WTC11 (cell line): Measurements from ENCODE around the gene POU5F1. TPM values are rescaled to one million over a fixed set of nuclear protein-coding genes. Genes with fewer than 3 reads are reported as not detected.

Source experiments
- ATAC-seq: fragments of 200-7000 bp; cut with Tn5 transposase; 2 replicates; pipeline ENCODE4 v1.10.0; 2021; ENCODE audit warnings: mild to moderate bottlenecking, moderate library complexity
- CTCF ChIA-PET: fragments of 300-600 bp; sonication (Branson Sonifier 250); formaldehyde crosslinking; loops from one replicate; lab custom pipeline; 2021; ENCODE audit warnings: antibody characterized with exemption; lab: Charles Lee
- POLR2A ChIA-PET: fragments of 350-600 bp; sonication (Branson Sonifier 250); formaldehyde crosslinking; loops from one replicate; lab custom pipeline; 2021; ENCODE audit warnings: antibody characterized with exemption; lab: Charles Lee
- DNase-seq: peaks from one replicate; pipeline ENCODE4 v3.0.0; 2021; ENCODE audit warnings: low spot score
- H3K27ac Mint-ChIP-seq: 2 replicates; pipeline ENCODE4 v1.8.0; 2021; ENCODE audit warnings: mixed read lengths
- H3K27me3 Mint-ChIP-seq: 2 replicates; pipeline ENCODE4 v1.8.0; 2021; ENCODE audit warnings: low read depth, mild to moderate bottlenecking, moderate library complexity, mixed read lengths
- H3K36me3 Mint-ChIP-seq: 2 replicates; pipeline ENCODE4 v1.8.0; 2021; ENCODE audit warnings: mixed read lengths
- H3K4me1 Mint-ChIP-seq: 2 replicates; pipeline ENCODE4 v1.8.0; 2022; ENCODE audit warnings: mixed read lengths
- H3K4me3 Mint-ChIP-seq: 2 replicates; pipeline ENCODE4 v1.8.0; 2021; ENCODE audit warnings: mild to moderate bottlenecking, moderate library complexity, mixed read lengths
- H3K9me3 Mint-ChIP-seq: 2 replicates; pipeline ENCODE4 v1.8.0; 2021; ENCODE audit warnings: mixed read lengths
- E2F1 ChIP-seq: sonication (generic); formaldehyde crosslinking; IDR thresholded peaks from 2 replicates; pipeline ENCODE4 v1.8.0; 2022; ENCODE audit warnings: mild to moderate bottlenecking, missing genetic modification reagents
- ETV6 ChIP-seq: sonication (generic); formaldehyde crosslinking; IDR thresholded peaks from 2 replicates; pipeline ENCODE4 v1.8.1; 2022; ENCODE audit warnings: mild to moderate bottlenecking, missing genetic modification reagents
- FOXK1 ChIP-seq: sonication (generic); formaldehyde crosslinking; IDR thresholded peaks from 2 replicates; pipeline ENCODE4 v1.8.0; 2022; ENCODE audit warnings: mild to moderate bottlenecking, moderate library complexity, missing genetic modification reagents
- HMGXB4 ChIP-seq: sonication (generic); formaldehyde crosslinking; IDR thresholded peaks from 2 replicates; pipeline ENCODE4 v1.8.1; 2023; ENCODE audit warnings: mild to moderate bottlenecking, moderate library complexity, missing genetic modification reagents
- RELA ChIP-seq: sonication (generic); formaldehyde crosslinking; IDR thresholded peaks from 2 replicates; pipeline ENCODE4 v1.8.1; 2022; ENCODE audit warnings: missing genetic modification reagents, mild to moderate bottlenecking, borderline replicate concordance
- TEAD4 ChIP-seq: sonication (generic); formaldehyde crosslinking; IDR thresholded peaks from 2 replicates; pipeline ENCODE4 v1.8.0; 2022; ENCODE audit warnings: mild to moderate bottlenecking, missing genetic modification reagents
- ZMAT4 ChIP-seq: fragments of 250-450 bp; sonication (Bioruptor Pico); IDR thresholded peaks from 2 replicates; pipeline ENCODE4 v1.9.0; 2021; ENCODE audit warnings: mild to moderate bottlenecking
- ZNF671 ChIP-seq: fragments of 250-450 bp; sonication (Bioruptor Pico); IDR thresholded peaks from 2 replicates; pipeline ENCODE4 v1.8.0; 2021; ENCODE audit warnings: mild to moderate bottlenecking
- total RNA-seq: library from RNA; stranded (reverse); gene quantifications from 3 replicates; pipeline ENCODE4 v1.2.3, GENCODE V29; 2021
- TF ChIP-seq, protein P1 (sequence below): sonication (generic); formaldehyde crosslinking; IDR thresholded peaks from 2 replicates; pipeline ENCODE4 v1.8.0; 2023; ENCODE audit warnings: mild to moderate bottlenecking, missing genetic modification reagents
- TF ChIP-seq, protein P2 (sequence below): sonication (generic); formaldehyde crosslinking; IDR thresholded peaks from 2 replicates; pipeline ENCODE4 v1.8.1; 2023; ENCODE audit warnings: mild to moderate bottlenecking, missing genetic modification reagents, borderline replicate concordance
- TF ChIP-seq, protein P3 (sequence below): sonication (generic); formaldehyde crosslinking; IDR thresholded peaks from 2 replicates; pipeline ENCODE4 v1.8.1; 2023; ENCODE audit warnings: mild to moderate bottlenecking, missing genetic modification reagents, moderate library complexity
- TF ChIP-seq, protein P4 (sequence below): sonication (generic); formaldehyde crosslinking; IDR thresholded peaks from 2 replicates; pipeline ENCODE4 v1.8.1; 2022; ENCODE audit warnings: low read depth, missing genetic modification reagents, borderline replicate concordance
- TF ChIP-seq, protein P5 (sequence below): sonication (generic); formaldehyde crosslinking; IDR thresholded peaks from 2 replicates; pipeline ENCODE4 v1.8.1; 2022; ENCODE audit warnings: missing genetic modification reagents, borderline replicate concordance

Gene POU5F1
- total RNA-seq, 1 experiment from 2014 or later = 2,735 TPM

- TF ChIP-seq, protein P1, sequence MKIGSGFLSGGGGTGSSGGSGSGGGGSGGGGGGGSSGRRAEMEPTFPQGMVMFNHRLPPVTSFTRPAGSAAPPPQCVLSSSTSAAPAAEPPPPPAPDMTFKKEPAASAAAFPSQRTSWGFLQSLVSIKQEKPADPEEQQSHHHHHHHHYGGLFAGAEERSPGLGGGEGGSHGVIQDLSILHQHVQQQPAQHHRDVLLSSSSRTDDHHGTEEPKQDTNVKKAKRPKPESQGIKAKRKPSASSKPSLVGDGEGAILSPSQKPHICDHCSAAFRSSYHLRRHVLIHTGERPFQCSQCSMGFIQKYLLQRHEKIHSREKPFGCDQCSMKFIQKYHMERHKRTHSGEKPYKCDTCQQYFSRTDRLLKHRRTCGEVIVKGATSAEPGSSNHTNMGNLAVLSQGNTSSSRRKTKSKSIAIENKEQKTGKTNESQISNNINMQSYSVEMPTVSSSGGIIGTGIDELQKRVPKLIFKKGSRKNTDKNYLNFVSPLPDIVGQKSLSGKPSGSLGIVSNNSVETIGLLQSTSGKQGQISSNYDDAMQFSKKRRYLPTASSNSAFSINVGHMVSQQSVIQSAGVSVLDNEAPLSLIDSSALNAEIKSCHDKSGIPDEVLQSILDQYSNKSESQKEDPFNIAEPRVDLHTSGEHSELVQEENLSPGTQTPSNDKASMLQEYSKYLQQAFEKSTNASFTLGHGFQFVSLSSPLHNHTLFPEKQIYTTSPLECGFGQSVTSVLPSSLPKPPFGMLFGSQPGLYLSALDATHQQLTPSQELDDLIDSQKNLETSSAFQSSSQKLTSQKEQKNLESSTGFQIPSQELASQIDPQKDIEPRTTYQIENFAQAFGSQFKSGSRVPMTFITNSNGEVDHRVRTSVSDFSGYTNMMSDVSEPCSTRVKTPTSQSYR (CRISPR knock-in tag) = no peak
- TF ChIP-seq HMGXB4 (CRISPR knock-in tag) (no peak), ZMAT4 (no peak), TEAD4 (CRISPR knock-in tag) (no peak), RELA (CRISPR knock-in tag) (no peak), FOXK1 (CRISPR knock-in tag) (no peak), ZNF671 (CRISPR knock-in tag) (no peak)
- TF ChIP-seq, protein P2, sequence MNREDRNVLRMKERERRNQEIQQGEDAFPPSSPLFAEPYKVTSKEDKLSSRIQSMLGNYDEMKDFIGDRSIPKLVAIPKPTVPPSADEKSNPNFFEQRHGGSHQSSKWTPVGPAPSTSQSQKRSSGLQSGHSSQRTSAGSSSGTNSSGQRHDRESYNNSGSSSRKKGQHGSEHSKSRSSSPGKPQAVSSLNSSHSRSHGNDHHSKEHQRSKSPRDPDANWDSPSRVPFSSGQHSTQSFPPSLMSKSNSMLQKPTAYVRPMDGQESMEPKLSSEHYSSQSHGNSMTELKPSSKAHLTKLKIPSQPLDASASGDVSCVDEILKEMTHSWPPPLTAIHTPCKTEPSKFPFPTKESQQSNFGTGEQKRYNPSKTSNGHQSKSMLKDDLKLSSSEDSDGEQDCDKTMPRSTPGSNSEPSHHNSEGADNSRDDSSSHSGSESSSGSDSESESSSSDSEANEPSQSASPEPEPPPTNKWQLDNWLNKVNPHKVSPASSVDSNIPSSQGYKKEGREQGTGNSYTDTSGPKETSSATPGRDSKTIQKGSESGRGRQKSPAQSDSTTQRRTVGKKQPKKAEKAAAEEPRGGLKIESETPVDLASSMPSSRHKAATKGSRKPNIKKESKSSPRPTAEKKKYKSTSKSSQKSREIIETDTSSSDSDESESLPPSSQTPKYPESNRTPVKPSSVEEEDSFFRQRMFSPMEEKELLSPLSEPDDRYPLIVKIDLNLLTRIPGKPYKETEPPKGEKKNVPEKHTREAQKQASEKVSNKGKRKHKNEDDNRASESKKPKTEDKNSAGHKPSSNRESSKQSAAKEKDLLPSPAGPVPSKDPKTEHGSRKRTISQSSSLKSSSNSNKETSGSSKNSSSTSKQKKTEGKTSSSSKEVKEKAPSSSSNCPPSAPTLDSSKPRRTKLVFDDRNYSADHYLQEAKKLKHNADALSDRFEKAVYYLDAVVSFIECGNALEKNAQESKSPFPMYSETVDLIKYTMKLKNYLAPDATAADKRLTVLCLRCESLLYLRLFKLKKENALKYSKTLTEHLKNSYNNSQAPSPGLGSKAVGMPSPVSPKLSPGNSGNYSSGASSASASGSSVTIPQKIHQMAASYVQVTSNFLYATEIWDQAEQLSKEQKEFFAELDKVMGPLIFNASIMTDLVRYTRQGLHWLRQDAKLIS = no peak
- TF ChIP-seq, protein P3, sequence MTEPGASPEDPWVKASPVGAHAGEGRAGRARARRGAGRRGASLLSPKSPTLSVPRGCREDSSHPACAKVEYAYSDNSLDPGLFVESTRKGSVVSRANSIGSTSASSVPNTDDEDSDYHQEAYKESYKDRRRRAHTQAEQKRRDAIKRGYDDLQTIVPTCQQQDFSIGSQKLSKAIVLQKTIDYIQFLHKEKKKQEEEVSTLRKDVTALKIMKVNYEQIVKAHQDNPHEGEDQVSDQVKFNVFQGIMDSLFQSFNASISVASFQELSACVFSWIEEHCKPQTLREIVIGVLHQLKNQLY (CRISPR knock-in tag) = no peak
- TF ChIP-seq, protein P4, sequence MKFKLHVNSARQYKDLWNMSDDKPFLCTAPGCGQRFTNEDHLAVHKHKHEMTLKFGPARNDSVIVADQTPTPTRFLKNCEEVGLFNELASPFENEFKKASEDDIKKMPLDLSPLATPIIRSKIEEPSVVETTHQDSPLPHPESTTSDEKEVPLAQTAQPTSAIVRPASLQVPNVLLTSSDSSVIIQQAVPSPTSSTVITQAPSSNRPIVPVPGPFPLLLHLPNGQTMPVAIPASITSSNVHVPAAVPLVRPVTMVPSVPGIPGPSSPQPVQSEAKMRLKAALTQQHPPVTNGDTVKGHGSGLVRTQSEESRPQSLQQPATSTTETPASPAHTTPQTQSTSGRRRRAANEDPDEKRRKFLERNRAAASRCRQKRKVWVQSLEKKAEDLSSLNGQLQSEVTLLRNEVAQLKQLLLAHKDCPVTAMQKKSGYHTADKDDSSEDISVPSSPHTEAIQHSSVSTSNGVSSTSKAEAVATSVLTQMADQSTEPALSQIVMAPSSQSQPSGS (CRISPR knock-in tag) = no peak
- TF ChIP-seq, protein P5, sequence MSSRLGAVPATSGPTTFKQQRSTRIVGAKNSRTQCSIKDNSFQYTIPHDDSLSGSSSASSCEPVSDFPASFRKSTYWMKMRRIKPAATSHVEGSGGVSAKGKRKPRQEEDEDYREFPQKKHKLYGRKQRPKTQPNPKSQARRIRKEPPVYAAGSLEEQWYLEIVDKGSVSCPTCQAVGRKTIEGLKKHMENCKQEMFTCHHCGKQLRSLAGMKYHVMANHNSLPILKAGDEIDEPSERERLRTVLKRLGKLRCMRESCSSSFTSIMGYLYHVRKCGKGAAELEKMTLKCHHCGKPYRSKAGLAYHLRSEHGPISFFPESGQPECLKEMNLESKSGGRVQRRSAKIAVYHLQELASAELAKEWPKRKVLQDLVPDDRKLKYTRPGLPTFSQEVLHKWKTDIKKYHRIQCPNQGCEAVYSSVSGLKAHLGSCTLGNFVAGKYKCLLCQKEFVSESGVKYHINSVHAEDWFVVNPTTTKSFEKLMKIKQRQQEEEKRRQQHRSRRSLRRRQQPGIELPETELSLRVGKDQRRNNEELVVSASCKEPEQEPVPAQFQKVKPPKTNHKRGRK (CRISPR knock-in tag) = no peak
These were observed 31.5 kb downstream of the POU5F1 start, which contains the start of gene PSORS1C2 (continued) for GRCh38 chr6:31138982-31139381.

DNA sequence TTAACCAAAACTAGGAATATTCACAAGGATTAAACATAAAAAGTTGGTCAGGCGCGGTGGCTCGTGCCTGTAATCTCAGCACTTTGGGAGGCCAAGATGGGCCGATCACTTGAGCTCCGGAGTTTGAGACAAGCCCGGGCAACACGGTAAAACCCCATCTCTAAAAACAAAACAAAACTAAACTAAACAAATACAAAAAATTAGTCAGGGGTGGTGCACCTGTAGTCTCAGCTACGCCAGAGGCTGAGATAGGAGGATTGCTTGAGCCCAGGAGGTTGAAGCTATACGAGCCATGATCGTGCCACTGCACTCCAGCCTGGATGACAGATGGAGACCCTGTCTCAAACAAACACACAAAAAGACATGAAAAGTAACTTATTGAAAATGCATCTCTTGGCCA lies 34.8 kb downstream of the POU5F1 start:
- no peaks in the 10 kb centered on the region for H3K36me3 Mint-ChIP-seq
- H3K4me1 Mint-ChIP-seq = peaks cover 32% of the 10 kb centered on the region
- no peak overlapping the region for H3K4me3 Mint-ChIP-seq
- POLR2A ChIA-PET = interaction anchor here (0.6 kb wide), 1 partner anchor 36 kb away, joined by 3 read pairs; no protein-coding TSS in a partner anchor
- DNase-seq (no peak), ATAC-seq (no peak)
- peaks cover 4% of the 10 kb centered on the region for H3K27me3 Mint-ChIP-seq
- no peaks in the 10 kb centered on the region for H3K9me3 Mint-ChIP-seq
- H3K27ac Mint-ChIP-seq = no peak overlapping the region
- CTCF ChIA-PET = interaction anchor here (0.6 to 2.2 kb wide), 5 partner anchors 9 to 485 kb away, joined by 3 to 13 read pairs (median 3); no protein-coding TSS in a partner anchor
- TF ChIP-seq E2F1 (CRISPR knock-in tag) (no peak), ETV6 (CRISPR knock-in tag) (no peak)
- TF ChIP-seq, protein P2 = no peak
